GM12801 (cell line): ENCODE data around the gene PLEKHG2.

Experiments used
- CTCF ChIP-seq: IDR thresholded peaks from one replicate; pipeline ENCODE4 v1.5.1; 2011; ENCODE audit warnings: control low read depth; ENCODE audit not compliant: insufficient read length; ENCODE audit errors: extremely low read depth

PLEKHG2 gene

GRCh38 chr19:39416152-39417120, 4.0 kb downstream of the PLEKHG2 start:
- no peak for TF ChIP-seq CTCF

- TF ChIP-seq CTCF, result no peak
Measured at GRCh38 chr19:39417463-39418181, 5.2 kb downstream of the PLEKHG2 start.

GRCh38 chr19:39419003-39419402, 6.5 kb downstream of the PLEKHG2 start:
- no peak for TF ChIP-seq CTCF

GRCh38 chr19:39420769-39421168, 8.3 kb downstream of the PLEKHG2 start:
- TF ChIP-seq CTCF, result no peak

- TF ChIP-seq CTCF, result no peak
Measured at GRCh38 chr19:39422020-39422419, 9.6 kb downstream of the PLEKHG2 start.

- no peak for TF ChIP-seq CTCF
Measured at GRCh38 chr19:39423258-39424086, 11.0 kb downstream of the PLEKHG2 start.

- TF ChIP-seq CTCF, result no peak
Measured at GRCh38 chr19:39424934-39425333, 12.5 kb downstream of the PLEKHG2 start.
